Measurements from ENCODE around the gene NRDE2.

GRCh38 chr14:90321891-90322290 lies 9.8 kb downstream of the NRDE2 start:
- no peak for TF ChIP-seq CTCF (conservative IDR thresholded peaks at IDR 0.05)
- no peak for TF ChIP-seq ZFX (IDR thresholded peaks at IDR 0.05)
